ENCODE measurements around the gene CD247. TPM values are rescaled to one million over a fixed set of nuclear protein-coding genes. Genes with fewer than 3 reads are reported as not detected.

CD247 gene
- total and polyA plus RNA-seq, 9 of the 15 experiments (the other 6 are each of a cell fraction or from before 2014, with no cell fraction given), result 0.08 to 0.42 (median 0.28) TPM; not detected in 5

DNA sequence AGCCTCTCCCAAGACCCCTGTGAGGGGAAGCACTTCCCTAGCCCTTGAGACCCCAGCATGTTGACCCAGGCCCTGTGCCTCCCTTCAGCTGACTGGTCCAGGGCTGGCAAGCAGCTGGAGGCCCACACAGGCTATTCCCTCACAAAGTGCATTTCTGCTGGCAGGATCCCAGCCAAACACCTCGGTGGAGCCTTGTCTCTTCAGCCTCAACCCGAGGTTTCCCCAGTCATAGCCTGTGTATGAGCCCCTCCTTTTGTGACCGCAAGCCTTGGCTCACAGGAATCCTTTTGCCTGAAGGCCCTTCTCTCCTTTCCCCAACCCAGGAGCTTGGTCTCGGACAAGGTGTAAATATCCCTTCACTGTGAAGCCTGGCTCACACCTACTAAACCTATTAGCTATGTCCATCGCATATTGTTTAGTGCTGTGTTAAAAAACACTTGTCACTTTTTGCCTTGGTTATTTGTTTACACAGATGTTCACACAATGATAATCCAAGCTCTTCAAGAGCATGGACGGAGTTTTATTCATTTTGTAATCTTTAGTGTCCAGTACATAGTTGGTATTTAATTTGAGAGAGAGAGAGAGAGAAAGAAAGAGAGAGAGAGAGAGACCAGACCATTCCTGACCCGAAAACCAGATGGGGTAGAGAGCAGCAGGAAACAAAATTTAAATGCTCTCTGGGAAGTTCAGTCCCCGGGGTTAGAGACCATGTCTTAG is 8.5 kb upstream of the CD247 start (continued):
- TF ChIP-seq ZNF143 (CRISPR knock-in tag; IDR thresholded peaks at IDR 0.05) (no peak), FOSL1 (tag; conservative IDR thresholded peaks at IDR 0.05) (peak; percentile 43), TGIF2 (CRISPR knock-in tag; IDR thresholded peaks at IDR 0.05) (no peak), POLR2H (tag; IDR thresholded peaks at IDR 0.05; ENCODE audit: low read depth) (no peak), SMARCA4 (IDR thresholded peaks at IDR 0.05) (peak; percentile 60), XRCC5 (IDR thresholded peaks at IDR 0.05; ENCODE audit: low read depth, low read length) (no peak), ZNF146 (CRISPR knock-in tag; IDR thresholded peaks at IDR 0.05; ENCODE audit: unreplicated experiment) (no peak), RBM39 (optimal IDR thresholded peaks at IDR 0.05; ENCODE audit: low read depth, low read length) (no peak), FOXA3 (CRISPR knock-in tag; conservative IDR thresholded peaks at IDR 0.05 in 1 of 2, IDR thresholded peaks at IDR 0.05 in 1 of 2) (peak; percentile 68 to 82; a peak in 3 of 4 replicates), ZBTB1 (CRISPR knock-in tag; IDR thresholded peaks at IDR 0.05; ENCODE audit: borderline replicate concordance, low read depth) (no peak), TCF3 (CRISPR knock-in tag; IDR thresholded peaks at IDR 0.05) (peak; percentile 78), SRSF9 (IDR thresholded peaks at IDR 0.05; ENCODE audit: borderline replicate concordance, low read depth, low read length) (no peak), SRSF7 (optimal IDR thresholded peaks at IDR 0.05; ENCODE audit: low read depth, low read length) (no peak), ZNF436 (CRISPR knock-in tag; IDR thresholded peaks at IDR 0.05) (no peak), POU5F1 (IDR thresholded peaks at IDR 0.05; ENCODE audit: borderline replicate concordance, low read depth, low read length, partially characterized antibody) (no peak), TEAD4 (IDR thresholded peaks at IDR 0.05; ENCODE audit: low read length) (peak; percentile 72), TEAD4 (CRISPR knock-in tag; IDR thresholded peaks at IDR 0.05; ENCODE audit: borderline replicate concordance) (no peak), ZNF212 (CRISPR knock-in tag; IDR thresholded peaks at IDR 0.05) (peak; percentile 72; the same call in 1 of the 2 replicates), EP400 (IDR thresholded peaks at IDR 0.05) (no peak)
- TF ChIP-seq, protein P1, sequence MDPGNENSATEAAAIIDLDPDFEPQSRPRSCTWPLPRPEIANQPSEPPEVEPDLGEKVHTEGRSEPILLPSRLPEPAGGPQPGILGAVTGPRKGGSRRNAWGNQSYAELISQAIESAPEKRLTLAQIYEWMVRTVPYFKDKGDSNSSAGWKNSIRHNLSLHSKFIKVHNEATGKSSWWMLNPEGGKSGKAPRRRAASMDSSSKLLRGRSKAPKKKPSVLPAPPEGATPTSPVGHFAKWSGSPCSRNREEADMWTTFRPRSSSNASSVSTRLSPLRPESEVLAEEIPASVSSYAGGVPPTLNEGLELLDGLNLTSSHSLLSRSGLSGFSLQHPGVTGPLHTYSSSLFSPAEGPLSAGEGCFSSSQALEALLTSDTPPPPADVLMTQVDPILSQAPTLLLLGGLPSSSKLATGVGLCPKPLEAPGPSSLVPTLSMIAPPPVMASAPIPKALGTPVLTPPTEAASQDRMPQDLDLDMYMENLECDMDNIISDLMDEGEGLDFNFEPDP (CRISPR knock-in tag; IDR thresholded peaks at IDR 0.05), result no peak
- TF ChIP-seq, protein P2, sequence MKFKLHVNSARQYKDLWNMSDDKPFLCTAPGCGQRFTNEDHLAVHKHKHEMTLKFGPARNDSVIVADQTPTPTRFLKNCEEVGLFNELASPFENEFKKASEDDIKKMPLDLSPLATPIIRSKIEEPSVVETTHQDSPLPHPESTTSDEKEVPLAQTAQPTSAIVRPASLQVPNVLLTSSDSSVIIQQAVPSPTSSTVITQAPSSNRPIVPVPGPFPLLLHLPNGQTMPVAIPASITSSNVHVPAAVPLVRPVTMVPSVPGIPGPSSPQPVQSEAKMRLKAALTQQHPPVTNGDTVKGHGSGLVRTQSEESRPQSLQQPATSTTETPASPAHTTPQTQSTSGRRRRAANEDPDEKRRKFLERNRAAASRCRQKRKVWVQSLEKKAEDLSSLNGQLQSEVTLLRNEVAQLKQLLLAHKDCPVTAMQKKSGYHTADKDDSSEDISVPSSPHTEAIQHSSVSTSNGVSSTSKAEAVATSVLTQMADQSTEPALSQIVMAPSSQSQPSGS (CRISPR knock-in tag; IDR thresholded peaks at IDR 0.05), result no peak
- TF ChIP-seq, protein P3, sequence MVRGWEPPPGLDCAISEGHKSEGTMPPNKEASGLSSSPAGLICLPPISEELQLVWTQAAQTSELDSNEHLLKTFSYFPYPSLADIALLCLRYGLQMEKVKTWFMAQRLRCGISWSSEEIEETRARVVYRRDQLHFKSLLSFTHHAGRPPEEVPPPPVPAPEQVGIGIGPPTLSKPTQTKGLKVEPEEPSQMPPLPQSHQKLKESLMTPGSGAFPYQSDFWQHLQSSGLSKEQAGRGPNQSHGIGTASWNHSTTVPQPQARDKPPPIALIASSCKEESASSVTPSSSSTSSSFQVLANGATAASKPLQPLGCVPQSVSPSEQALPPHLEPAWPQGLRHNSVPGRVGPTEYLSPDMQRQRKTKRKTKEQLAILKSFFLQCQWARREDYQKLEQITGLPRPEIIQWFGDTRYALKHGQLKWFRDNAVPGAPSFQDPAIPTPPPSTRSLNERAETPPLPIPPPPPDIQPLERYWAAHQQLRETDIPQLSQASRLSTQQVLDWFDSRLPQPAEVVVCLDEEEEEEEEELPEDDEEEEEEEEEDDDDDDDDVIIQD (CRISPR knock-in tag; IDR thresholded peaks at IDR 0.05), result no peak
- TF ChIP-seq, protein P4, sequence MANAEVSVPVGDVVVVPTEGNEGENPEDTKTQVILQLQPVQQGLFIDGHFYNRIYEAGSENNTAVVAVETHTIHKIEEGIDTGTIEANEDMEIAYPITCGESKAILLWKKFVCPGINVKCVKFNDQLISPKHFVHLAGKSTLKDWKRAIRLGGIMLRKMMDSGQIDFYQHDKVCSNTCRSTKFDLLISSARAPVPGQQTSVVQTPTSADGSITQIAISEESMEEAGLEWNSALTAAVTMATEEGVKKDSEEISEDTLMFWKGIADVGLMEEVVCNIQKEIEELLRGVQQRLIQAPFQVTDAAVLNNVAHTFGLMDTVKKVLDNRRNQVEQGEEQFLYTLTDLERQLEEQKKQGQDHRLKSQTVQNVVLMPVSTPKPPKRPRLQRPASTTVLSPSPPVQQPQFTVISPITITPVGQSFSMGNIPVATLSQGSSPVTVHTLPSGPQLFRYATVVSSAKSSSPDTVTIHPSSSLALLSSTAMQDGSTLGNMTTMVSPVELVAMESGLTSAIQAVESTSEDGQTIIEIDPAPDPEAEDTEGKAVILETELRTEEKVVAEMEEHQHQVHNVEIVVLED (CRISPR knock-in tag; IDR thresholded peaks at IDR 0.05), result no peak
